Measurements from ENCODE around the gene BRD7. TPM values are rescaled to one million over a fixed set of nuclear protein-coding genes. Genes with fewer than 3 reads are reported as not detected.

The BRD7 gene
- total and polyA plus RNA-seq, 2 experiments from 2014 or later: 51.2 to 51.3 TPM

GRCh38 chr16:50305441-50306061, 63.2 kb downstream of the BRD7 start:
- Histone ChIP-seq H3K27ac (no peak overlapping the region), H3K4me2 (no peak overlapping the region), H3K4me3 (no peak overlapping the region), H4K20me1 (ENCODE audit: insufficient read depth, poor library complexity, severe bottlenecking) (no peaks in the 10 kb centered on the region), H3K4me1 (ENCODE audit: insufficient read depth) (no peaks in the 10 kb centered on the region), H3K9me3 (ENCODE audit: low read depth) (no peaks in the 10 kb centered on the region), H3K9me2 (replicated peaks; ENCODE audit: insufficient read depth) (no peaks in the 10 kb centered on the region), H3K79me2 (no peaks in the 10 kb centered on the region), H2AFZ (no peak overlapping the region), H3K36me3 (replicated peaks; ENCODE audit: insufficient read depth, low read depth) (no peaks in the 10 kb centered on the region), H3K27me3 (no peaks in the 10 kb centered on the region)
- WGBS (ENCODE audit: low lambda C conversion rate, missing lambda C conversion rate): 95% methylated on average over 16 of the region's 21 CpGs
- TF ChIP-seq EZH2phosphoT487 (IDR thresholded peaks at IDR 0.05; ENCODE audit: low read depth, severe bottlenecking, unreplicated experiment): no peak
- no peak for TF ChIP-seq CTCF (IDR thresholded peaks at IDR 0.05; ENCODE audit: poor library complexity)
- TF ChIP-seq EZH2 (IDR thresholded peaks at IDR 0.05; ENCODE audit: borderline replicate concordance): no peak
- no peak for DNase-seq (ENCODE audit: low spot score)

DNA sequence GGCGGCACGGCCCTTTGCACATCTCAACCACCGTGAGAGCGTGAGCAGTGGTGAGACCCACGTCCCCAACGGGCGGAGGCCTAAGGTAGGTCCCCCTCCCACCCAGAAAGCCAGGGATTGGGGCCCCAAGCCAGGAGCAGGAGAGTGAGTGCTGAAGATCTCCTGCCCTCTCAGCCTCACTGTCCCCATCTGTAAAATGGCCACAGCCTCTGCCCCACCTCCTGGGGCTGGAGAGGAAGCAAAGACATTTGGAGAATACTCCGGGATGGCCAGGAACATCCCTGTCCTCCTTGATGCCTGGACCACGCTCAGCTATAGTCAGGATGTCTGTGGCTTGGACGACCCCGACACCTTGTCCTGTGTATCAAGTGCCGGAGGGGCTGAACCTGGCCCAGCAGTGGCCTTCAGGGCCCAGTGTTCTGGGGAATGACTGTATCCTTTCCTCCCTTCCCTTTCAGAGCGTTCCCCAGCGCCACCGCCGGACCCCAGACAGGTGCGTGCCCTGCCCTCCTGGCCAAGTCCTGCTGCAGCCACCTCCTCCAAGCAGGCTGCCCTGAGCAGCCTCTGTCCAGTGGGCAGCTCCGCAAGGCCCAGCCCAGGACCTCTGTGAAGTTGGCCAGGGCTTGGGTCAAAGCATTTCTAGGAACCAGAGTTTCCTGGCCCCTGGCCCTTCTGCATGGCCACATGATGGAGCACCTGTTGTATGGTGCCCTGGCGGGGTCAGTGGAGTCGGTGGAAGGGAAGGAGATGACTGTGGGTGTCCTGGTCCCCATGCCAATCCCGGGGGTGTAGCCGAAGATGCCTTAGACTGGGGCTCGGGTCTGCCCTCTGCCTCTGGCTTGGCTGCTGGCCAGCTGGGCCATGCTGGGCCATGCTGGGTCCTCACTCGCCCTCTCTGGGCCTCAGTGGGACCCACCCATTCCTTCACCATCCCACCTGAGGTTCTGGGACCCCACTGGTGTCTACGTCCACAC, 64.0 kb downstream of the BRD7 start:
- Histone ChIP-seq H3K4me1 (ENCODE audit: insufficient read depth) (no peaks in the 10 kb centered on the region), H3K9me2 (replicated peaks; ENCODE audit: insufficient read depth) (no peaks in the 10 kb centered on the region), H3K27me3 (no peaks in the 10 kb centered on the region), H3K4me2 (no peak overlapping the region), H4K20me1 (ENCODE audit: insufficient read depth, poor library complexity, severe bottlenecking) (no peaks in the 10 kb centered on the region), H3K27ac (no peak overlapping the region), H3K9me3 (ENCODE audit: low read depth) (no peaks in the 10 kb centered on the region), H2AFZ (no peak overlapping the region), H3K4me3 (no peak overlapping the region), H3K79me2 (no peaks in the 10 kb centered on the region), H3K36me3 (replicated peaks; ENCODE audit: insufficient read depth, low read depth) (no peaks in the 10 kb centered on the region)
- TF ChIP-seq EZH2phosphoT487 (IDR thresholded peaks at IDR 0.05; ENCODE audit: low read depth, severe bottlenecking, unreplicated experiment): no peak
- no peak for DNase-seq (ENCODE audit: low spot score)
- WGBS (ENCODE audit: low lambda C conversion rate, missing lambda C conversion rate): 96% methylated on average over 24 of the region's 25 CpGs

- Histone ChIP-seq H3K4me3 (no peak overlapping the region), H3K4me2 (no peak overlapping the region), H3K79me2 (no peaks in the 10 kb centered on the region), H4K20me1 (ENCODE audit: insufficient read depth, poor library complexity, severe bottlenecking) (no peaks in the 10 kb centered on the region), H2AFZ (no peak overlapping the region), H3K9me3 (ENCODE audit: low read depth) (no peaks in the 10 kb centered on the region), H3K4me1 (ENCODE audit: insufficient read depth) (no peaks in the 10 kb centered on the region), H3K27me3 (no peaks in the 10 kb centered on the region), H3K9me2 (replicated peaks; ENCODE audit: insufficient read depth) (no peaks in the 10 kb centered on the region), H3K36me3 (replicated peaks; ENCODE audit: insufficient read depth, low read depth) (no peaks in the 10 kb centered on the region), H3K27ac (no peak overlapping the region)
- no peak for DNase-seq (ENCODE audit: low spot score)
- no peak for TF ChIP-seq EZH2phosphoT487 (IDR thresholded peaks at IDR 0.05; ENCODE audit: low read depth, severe bottlenecking, unreplicated experiment)
- no peak for TF ChIP-seq CTCF (IDR thresholded peaks at IDR 0.05; ENCODE audit: poor library complexity)
- TF ChIP-seq EZH2 (IDR thresholded peaks at IDR 0.05; ENCODE audit: borderline replicate concordance): no peak
- 94% methylated on average over 30 of the region's 33 CpGs for WGBS (ENCODE audit: low lambda C conversion rate, missing lambda C conversion rate)
Observed at GRCh38 chr16:50303605-50304466, 65.0 kb downstream of the BRD7 start.
